ENCODE data around the gene EVI2A.

EVI2A gene

DNA sequence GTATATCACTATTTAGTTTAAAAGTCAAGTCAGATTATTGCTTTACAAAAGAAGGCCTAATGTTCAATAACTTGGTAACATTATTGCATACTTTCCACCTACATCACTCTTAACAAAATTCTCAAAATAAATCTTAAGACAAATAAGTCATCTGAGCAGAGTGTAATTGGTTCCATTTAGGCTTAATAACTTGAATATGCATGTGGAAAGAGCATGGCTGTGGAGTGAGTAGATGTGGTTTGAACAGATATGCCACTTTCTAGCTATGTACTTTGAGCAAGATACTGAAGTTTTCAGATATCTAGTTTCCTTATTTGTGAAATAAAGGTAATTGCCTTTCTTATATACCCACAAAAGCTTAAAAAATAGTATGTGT lies 6.7 kb upstream of the EVI2A start:
- H3K4me3 ChIP-seq (ENCODE audit: low read depth in 1 of 2, low read length in 1 of 2) = no peak overlapping the region
- no peak for TF ChIP-seq CTCF (IDR thresholded peaks at IDR 0.05)
- no peaks in the 10 kb centered on the region for H3K36me3 ChIP-seq
- no peaks in the 10 kb centered on the region for H3K27me3 ChIP-seq
- no peak overlapping the region for H3K27ac ChIP-seq
- H3K9me3 ChIP-seq = no peaks in the 10 kb centered on the region
- H3K4me1 ChIP-seq (ENCODE audit: control insufficient read depth in 1 of 2, insufficient read depth in 1 of 2, low read depth in 1 of 2, low read length in 1 of 2) = no peaks in the 10 kb centered on the region

DNA sequence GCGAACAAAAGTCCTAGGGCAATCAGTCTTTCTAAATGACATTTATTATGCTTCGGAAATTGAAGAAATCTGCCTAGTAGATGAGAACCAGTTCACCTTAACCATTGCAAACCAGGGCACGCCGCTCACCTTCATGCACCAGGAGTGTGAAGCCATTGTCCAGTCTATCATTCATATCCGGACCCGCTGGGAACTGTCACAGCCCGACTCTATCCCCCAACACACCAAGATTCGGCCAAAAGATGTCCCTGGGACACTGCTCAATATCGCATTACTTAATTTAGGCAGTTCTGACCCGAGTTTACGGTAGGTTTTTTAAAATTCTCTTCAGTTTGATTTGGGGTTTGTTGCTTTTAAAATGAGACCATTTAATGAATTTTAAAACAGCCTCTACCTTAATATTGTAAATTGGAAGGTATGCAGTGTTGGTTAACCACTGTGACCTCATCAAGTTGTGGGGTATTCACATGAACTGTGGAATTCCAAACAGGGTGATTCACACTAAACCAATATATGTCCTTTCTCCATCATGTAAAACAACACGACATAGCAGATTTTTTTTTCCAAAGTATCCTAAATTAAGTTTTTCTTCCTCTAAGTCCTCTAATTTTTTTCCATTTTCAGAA lies 6.2 kb upstream of the EVI2A start:
- no peak for TF ChIP-seq CTCF (IDR thresholded peaks at IDR 0.05)
- H3K27ac ChIP-seq = no peak overlapping the region

GRCh38 chr17:31323551-31323950 lies 2.1 kb upstream of the EVI2A start:
- Histone ChIP-seq H3K27ac (no peak overlapping the region), H3K4me3 (ENCODE audit: low read depth in 1 of 2, low read length in 1 of 2) (no peak overlapping the region), H3K36me3 (peaks cover 3% of the 10 kb centered on the region), H3K4me1 (ENCODE audit: control insufficient read depth in 1 of 2, insufficient read depth in 1 of 2, low read depth in 1 of 2, low read length in 1 of 2) (peaks cover 13 to 33% of the 10 kb centered on the region in 2 experiments), H3K27me3 (no peaks in the 10 kb centered on the region), H3K9me3 (no peaks in the 10 kb centered on the region)
- TF ChIP-seq CTCF (IDR thresholded peaks at IDR 0.05) = no peak

More for the DNA sequence above, 6.2 kb upstream of the EVI2A start:
- H3K4me3 ChIP-seq (ENCODE audit: low read depth in 1 of 2, low read length in 1 of 2) = no peak overlapping the region
- no peaks in the 10 kb centered on the region for H3K4me1 ChIP-seq (ENCODE audit: control insufficient read depth in 1 of 2, insufficient read depth in 1 of 2, low read depth in 1 of 2, low read length in 1 of 2)
- no peaks in the 10 kb centered on the region for H3K9me3 ChIP-seq
- H3K36me3 ChIP-seq = no peaks in the 10 kb centered on the region
- no peaks in the 10 kb centered on the region for H3K27me3 ChIP-seq

GRCh38 chr17:31321966-31322365 lies 544 bp upstream of the EVI2A start:
- TF ChIP-seq CTCF (IDR thresholded peaks at IDR 0.05) = no peak
- H3K36me3 ChIP-seq = peaks cover 11% of the 10 kb centered on the region
- H3K4me1 ChIP-seq (ENCODE audit: control insufficient read depth in 1 of 2, insufficient read depth in 1 of 2, low read depth in 1 of 2, low read length in 1 of 2) = peaks cover 25 to 49% of the 10 kb centered on the region in 2 experiments
- H3K4me3 ChIP-seq (ENCODE audit: low read depth in 1 of 2, low read length in 1 of 2) = peak overlapping the region; percentile 78 to 79
- H3K27ac ChIP-seq = peak overlapping the region; percentile 98
- H3K9me3 ChIP-seq = no peaks in the 10 kb centered on the region
- H3K27me3 ChIP-seq = no peaks in the 10 kb centered on the region

GRCh38 chr17:31320791-31321190 lies 631 bp downstream of the EVI2A start:
- Histone ChIP-seq H3K9me3 (no peaks in the 10 kb centered on the region), H3K4me3 (ENCODE audit: low read depth in 1 of 2, low read length in 1 of 2) (peak overlapping the region; percentile 78 to 79), H3K4me1 (ENCODE audit: control insufficient read depth in 1 of 2, insufficient read depth in 1 of 2, low read depth in 1 of 2, low read length in 1 of 2) (peaks cover 37 to 61% of the 10 kb centered on the region in 2 experiments), H3K36me3 (peaks cover 15% of the 10 kb centered on the region), H3K27me3 (no peaks in the 10 kb centered on the region), H3K27ac (peak overlapping the region; percentile 98)
- no peak for TF ChIP-seq CTCF (IDR thresholded peaks at IDR 0.05)
